ENCODE results near the gene XIRP1. TPM values are rescaled to one million over a fixed set of nuclear protein-coding genes. Genes with fewer than 3 reads are reported as not detected.
A peak's percentile ranks its signal among the peaks of the same experiment; 100 is the strongest.

The XIRP1 gene
- total RNA-seq, 3 donors from 2014 or later: 0.44 TPM; not detected in 2

GRCh38 chr3:39154280-39155021 lies 37.9 kb downstream of the XIRP1 start:
- no peaks in the 10 kb centered on the region for H3K9me3 ChIP-seq
- TF ChIP-seq CTCF (IDR thresholded peaks at IDR 0.05) (no peak), POLR2AphosphoS5 (IDR thresholded peaks at IDR 0.05) (no peak), POLR2A (IDR thresholded peaks at IDR 0.05) (no peak)
- DNase-seq (ENCODE audit: low spot score in 2 of 2): peak in 1 of 2 donors; percentile 59
- H3K4me3 ChIP-seq: peak overlapping the region in 2 of 3 donors; percentile 89 to 99
- H3K27me3 ChIP-seq: no peaks in the 10 kb centered on the region
- H3K4me1 ChIP-seq: peaks cover 9 to 17% of the 10 kb centered on the region in 2 donors
- peak overlapping the region; percentile 100 for H3K27ac ChIP-seq
- no peaks in the 10 kb centered on the region for H3K36me3 ChIP-seq
- intact Hi-C loops (cut with DNase I; ENCODE audit: low total_unique reads): no loop called here

GRCh38 chr3:39153977-39154279 lies 38.5 kb downstream of the XIRP1 start:
- Histone ChIP-seq H3K4me1 (peaks cover 9 to 22% of the 10 kb centered on the region in 2 donors), H3K9me3 (no peaks in the 10 kb centered on the region), H3K4me3 (peak overlapping the region; percentile 89 to 99 (median 94)), H3K27ac (peak overlapping the region; percentile 100), H3K36me3 (no peaks in the 10 kb centered on the region), H3K27me3 (no peaks in the 10 kb centered on the region)
- intact Hi-C loops (cut with DNase I; ENCODE audit: low total_unique reads): no loop called here
- TF ChIP-seq POLR2AphosphoS5 (IDR thresholded peaks at IDR 0.05): no peak
- TF ChIP-seq CTCF (IDR thresholded peaks at IDR 0.05): no peak
- TF ChIP-seq POLR2A (IDR thresholded peaks at IDR 0.05): no peak
- DNase-seq (ENCODE audit: low spot score in 2 of 2): no peak

GRCh38 chr3:39150803-39151631 lies 41.4 kb downstream of the XIRP1 start:
- H3K27ac ChIP-seq: peak overlapping the region; percentile 100
- DNase-seq (ENCODE audit: low spot score in 2 of 2): peak; percentile 87 to 88
- peaks cover 14 to 39% of the 10 kb centered on the region in 2 donors for H3K4me1 ChIP-seq
- H3K36me3 ChIP-seq: no peaks in the 10 kb centered on the region
- peak overlapping the region; percentile 89 to 99 (median 94) for H3K4me3 ChIP-seq
- H3K9me3 ChIP-seq: no peaks in the 10 kb centered on the region
- intact Hi-C loops (cut with DNase I; ENCODE audit: low total_unique reads): loop anchor here (2.0 kb wide), 1 partner anchor 28 kb away; no protein-coding TSS in a partner anchor
- TF ChIP-seq POLR2AphosphoS5 (IDR thresholded peaks at IDR 0.05) (peak in 1 of 3 donors; percentile 67), POLR2A (IDR thresholded peaks at IDR 0.05) (no peak)
- no peaks in the 10 kb centered on the region for H3K27me3 ChIP-seq

- TF ChIP-seq POLR2AphosphoS5 (IDR thresholded peaks at IDR 0.05) (no peak), POLR2A (IDR thresholded peaks at IDR 0.05) (no peak), CTCF (IDR thresholded peaks at IDR 0.05) (peak in 1 of 3 donors; percentile 16)
- intact Hi-C loops (cut with DNase I; ENCODE audit: low total_unique reads): loop anchor here (2.0 kb wide), 1 partner anchor 29 kb away; no protein-coding TSS in a partner anchor
- peak in 1 of 2 donors; percentile 21 for DNase-seq (ENCODE audit: low spot score in 2 of 2)
- Histone ChIP-seq H3K9me3 (no peaks in the 10 kb centered on the region), H3K27ac (peak overlapping the region; percentile 100), H3K27me3 (no peaks in the 10 kb centered on the region), H3K36me3 (no peaks in the 10 kb centered on the region), H3K4me1 (peaks cover 14 to 39% of the 10 kb centered on the region in 2 donors), H3K4me3 (peak overlapping the region; percentile 89 to 99 (median 94))
Measured at GRCh38 chr3:39150148-39150802, 42.1 kb downstream of the XIRP1 start.

GRCh38 chr3:39149498-39150147 lies 42.8 kb downstream of the XIRP1 start:
- Histone ChIP-seq H3K27ac (peak overlapping the region; percentile 100), H3K36me3 (no peaks in the 10 kb centered on the region)

More at GRCh38 chr3:39149498-39150147, 42.8 kb downstream of the XIRP1 start:
- peak overlapping the region; percentile 89 to 99 (median 94) for H3K4me3 ChIP-seq
- H3K9me3 ChIP-seq: no peaks in the 10 kb centered on the region
- intact Hi-C loops (cut with DNase I; ENCODE audit: low total_unique reads): loop anchor here (2.0 kb wide), 1 partner anchor 29 kb away; no protein-coding TSS in a partner anchor
- DNase-seq (ENCODE audit: low spot score in 2 of 2): no peak
- TF ChIP-seq POLR2AphosphoS5 (IDR thresholded peaks at IDR 0.05) (no peak), CTCF (IDR thresholded peaks at IDR 0.05) (no peak), POLR2A (IDR thresholded peaks at IDR 0.05) (no peak)
- peaks cover 14 to 39% of the 10 kb centered on the region in 2 donors for H3K4me1 ChIP-seq
- H3K27me3 ChIP-seq: no peaks in the 10 kb centered on the region
